Measurements from ENCODE around the gene OCEL1.

DNA sequence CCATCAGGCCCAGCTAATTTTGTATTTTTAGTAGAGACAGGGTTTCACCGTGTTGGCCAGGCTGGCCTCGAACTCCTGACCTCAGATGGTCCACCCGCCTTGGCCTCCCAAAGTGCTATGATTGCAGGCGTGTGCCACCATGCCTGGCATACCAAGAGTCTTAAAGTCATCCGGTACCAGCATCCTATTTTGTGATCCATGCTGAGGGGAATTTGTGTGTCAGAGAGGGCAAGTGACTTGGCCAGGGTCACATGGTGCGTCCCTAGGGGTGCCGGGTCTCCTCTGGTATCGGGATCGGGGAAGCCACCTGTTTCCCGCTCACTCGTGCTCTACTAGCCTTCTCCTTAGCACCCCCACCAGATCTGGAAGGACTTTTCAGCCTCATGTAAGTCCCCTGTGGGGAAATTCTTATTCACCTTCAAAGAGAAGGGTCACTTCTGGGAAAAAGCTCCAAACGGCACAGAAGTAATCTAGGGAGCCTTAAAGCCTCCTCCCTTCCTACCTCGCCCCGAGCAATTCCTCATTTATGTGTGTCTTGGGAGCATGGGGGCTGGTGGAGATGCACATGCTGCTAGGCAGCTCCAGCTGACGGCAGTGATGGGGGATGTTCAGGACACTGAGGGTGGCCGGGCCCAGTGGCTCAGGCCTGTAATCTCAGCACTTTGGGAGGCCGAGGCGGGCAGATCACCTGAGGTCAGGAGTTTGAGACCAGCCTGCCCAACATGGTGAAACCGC is 49.6 kb downstream of the OCEL1 start:
- TF ChIP-seq, protein P1, sequence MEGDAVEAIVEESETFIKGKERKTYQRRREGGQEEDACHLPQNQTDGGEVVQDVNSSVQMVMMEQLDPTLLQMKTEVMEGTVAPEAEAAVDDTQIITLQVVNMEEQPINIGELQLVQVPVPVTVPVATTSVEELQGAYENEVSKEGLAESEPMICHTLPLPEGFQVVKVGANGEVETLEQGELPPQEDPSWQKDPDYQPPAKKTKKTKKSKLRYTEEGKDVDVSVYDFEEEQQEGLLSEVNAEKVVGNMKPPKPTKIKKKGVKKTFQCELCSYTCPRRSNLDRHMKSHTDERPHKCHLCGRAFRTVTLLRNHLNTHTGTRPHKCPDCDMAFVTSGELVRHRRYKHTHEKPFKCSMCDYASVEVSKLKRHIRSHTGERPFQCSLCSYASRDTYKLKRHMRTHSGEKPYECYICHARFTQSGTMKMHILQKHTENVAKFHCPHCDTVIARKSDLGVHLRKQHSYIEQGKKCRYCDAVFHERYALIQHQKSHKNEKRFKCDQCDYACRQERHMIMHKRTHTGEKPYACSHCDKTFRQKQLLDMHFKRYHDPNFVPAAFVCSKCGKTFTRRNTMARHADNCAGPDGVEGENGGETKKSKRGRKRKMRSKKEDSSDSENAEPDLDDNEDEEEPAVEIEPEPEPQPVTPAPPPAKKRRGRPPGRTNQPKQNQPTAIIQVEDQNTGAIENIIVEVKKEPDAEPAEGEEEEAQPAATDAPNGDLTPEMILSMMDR (IDR thresholded peaks at IDR 0.05), result no peak
- no peak for TF ChIP-seq POLR2A (IDR thresholded peaks at IDR 0.05)
